Subcutaneous adipose tissue (tissue), 4 donors: ENCODE data around the gene TGM5. TPM values are rescaled to one million over a fixed set of nuclear protein-coding genes. Genes with fewer than 3 reads are reported as not detected.

ENCODE experiments used
- total RNA-seq, 4 donors: library from RNA; depleted of rRNA; stranded (reverse); fragments of >200 nt; gene quantifications; one replicate each; pipeline ENCODE4 v1.1.0, GENCODE V29; 2016
- TF ChIP-seq, protein P1 (sequence below): fragments of 450-650 bp; IDR thresholded peaks from one replicate; pipeline ENCODE4 v1.5.1; 2016; ENCODE audit warnings: low read depth, mild to moderate bottlenecking, control low read depth, antibody characterized with exemption, moderate library complexity

Gene TGM5
- total RNA-seq, 4 donors from 2014 or later = 0.22 to 4.7 (median 1.0) TPM; not detected in 1

DNA sequence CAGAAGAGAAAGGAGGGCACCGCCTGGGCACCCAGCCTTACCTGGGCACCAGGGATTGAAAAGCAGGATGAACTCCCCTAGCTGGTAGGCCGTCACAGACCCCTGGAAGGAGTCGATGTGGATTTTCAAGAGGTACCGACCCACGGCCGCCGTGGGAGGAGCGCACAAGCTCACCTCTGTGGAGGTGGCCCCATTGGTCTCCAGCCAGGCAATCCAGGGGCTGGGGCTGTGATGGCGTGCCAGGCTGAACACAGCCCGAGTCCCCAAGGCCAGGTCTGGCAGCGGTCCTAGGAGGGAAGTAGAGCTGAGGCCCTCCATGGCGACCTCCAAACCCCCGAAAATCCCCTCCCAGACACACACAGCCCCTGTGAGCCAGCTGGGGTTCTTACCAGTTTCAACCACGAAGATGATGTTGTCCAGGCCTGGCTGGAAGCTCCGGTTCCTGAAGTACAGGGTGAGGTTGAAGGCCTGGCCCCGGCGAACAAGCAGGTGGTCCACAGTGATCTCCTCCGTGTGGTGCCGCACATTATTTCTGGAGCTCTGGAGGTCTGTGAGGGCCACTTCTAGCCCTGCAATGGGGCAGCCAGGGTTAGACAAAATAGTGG is 6.6 kb downstream of the TGM5 start:
- TF ChIP-seq, protein P1, sequence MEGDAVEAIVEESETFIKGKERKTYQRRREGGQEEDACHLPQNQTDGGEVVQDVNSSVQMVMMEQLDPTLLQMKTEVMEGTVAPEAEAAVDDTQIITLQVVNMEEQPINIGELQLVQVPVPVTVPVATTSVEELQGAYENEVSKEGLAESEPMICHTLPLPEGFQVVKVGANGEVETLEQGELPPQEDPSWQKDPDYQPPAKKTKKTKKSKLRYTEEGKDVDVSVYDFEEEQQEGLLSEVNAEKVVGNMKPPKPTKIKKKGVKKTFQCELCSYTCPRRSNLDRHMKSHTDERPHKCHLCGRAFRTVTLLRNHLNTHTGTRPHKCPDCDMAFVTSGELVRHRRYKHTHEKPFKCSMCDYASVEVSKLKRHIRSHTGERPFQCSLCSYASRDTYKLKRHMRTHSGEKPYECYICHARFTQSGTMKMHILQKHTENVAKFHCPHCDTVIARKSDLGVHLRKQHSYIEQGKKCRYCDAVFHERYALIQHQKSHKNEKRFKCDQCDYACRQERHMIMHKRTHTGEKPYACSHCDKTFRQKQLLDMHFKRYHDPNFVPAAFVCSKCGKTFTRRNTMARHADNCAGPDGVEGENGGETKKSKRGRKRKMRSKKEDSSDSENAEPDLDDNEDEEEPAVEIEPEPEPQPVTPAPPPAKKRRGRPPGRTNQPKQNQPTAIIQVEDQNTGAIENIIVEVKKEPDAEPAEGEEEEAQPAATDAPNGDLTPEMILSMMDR = no peak

DNA sequence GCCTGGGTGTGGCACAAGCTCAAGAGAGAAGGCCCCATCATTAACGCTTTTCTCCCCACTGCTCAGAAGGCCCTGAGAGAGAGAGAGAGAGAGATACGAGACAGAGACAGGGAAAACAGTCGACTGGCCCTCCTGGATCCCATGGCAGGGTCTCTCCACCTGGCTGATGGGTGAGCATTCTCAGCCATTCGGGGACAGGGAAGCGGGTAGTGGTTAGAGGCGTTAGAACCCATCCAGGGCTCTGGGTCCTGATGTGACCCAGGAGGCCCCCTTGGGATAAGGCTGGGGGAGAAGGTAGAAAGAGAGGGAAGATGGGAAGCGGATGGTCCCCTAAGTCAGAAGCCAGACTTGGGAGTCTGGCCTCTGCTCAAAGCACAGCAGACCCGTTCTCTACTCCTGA is 7.9 kb downstream of the TGM5 start:
- TF ChIP-seq, protein P1 = no peak

DNA sequence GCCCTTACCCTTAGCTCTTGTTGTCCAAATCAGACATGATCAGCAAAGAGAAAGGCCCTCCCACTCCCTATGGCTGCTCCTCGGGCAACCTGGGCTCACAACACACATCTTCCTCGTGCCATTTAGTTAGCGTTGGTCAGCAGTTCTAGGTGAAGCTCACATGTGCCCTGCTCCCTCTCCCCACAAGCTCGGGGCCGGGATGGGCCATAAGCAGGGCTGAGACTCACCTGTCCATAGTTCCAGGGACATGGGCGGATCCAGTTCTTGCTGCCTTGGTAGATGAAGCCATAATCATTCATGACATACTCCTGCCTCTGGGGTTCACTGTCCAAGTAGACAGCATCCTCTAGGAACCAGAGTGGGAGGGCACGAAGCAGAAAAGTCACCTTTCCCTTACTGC is 10.4 kb downstream of the TGM5 start:
- TF ChIP-seq, protein P1 = no peak

DNA sequence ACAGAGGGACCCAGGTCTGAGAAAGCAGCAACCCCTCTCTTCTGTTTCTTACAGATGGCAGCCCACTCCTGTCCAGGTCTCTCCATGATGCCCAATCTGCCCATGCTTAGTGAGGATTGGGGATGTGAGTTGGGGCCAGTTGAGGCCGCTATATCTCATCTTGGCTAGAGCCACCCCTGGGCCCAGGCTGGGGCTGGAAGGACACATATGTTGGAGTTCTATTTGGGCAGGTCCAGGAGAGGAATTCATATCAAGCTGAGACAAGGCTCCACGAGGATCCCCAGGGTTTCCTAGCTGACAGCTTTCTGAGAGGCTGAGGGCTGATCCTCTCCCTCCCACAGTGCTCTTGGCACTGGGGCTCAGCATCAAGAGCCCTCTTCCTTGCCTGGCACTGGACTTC is 11.4 kb downstream of the TGM5 start:
- TF ChIP-seq, protein P1 = no peak

DNA sequence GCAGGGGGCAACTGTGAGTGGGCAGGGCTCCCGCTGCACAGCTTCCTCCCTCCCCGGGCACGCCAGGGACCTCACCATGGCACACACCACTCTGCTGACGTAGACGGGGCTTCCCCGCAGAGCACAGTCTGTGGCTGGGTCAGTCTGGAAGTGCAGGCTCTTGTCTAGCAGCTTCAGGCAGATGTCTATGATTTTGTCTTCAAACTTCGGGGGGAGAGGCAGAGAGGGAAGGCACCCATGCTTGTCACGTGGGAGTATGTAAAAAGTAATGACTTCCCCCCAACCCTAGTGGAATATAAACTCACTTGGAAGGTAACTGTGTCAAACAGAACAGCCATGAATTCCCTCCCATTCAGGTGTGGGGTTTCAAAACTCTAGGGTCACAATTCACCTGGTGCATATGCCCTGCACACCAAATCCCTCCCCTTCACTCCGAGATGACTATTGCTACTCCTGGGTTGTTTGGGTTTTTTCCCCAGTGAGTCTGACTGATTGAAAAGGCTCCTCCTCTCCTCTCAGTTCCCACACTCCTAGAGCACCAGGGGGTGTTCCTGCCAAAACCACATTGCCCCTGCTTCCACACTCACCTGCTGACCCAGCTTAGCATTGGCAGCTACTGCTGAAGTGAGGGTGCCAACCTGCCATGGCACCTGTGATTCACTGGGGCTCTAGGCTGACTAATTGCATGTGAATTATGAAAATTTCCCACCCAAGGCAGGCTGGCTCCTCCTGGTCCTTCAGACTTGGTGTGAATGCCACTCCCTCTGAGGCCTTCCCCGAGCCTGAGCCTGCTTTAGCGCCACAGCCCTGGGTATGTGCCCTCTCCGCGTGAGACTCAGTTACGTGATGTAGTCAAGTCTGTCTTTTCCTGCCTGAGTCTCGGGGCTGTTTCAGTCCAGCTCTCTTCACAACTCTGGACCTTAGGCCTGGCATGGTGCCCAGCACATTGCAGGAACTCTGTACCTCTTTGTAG is 13.0 kb downstream of the TGM5 start:
- TF ChIP-seq, protein P1 = no peak

DNA sequence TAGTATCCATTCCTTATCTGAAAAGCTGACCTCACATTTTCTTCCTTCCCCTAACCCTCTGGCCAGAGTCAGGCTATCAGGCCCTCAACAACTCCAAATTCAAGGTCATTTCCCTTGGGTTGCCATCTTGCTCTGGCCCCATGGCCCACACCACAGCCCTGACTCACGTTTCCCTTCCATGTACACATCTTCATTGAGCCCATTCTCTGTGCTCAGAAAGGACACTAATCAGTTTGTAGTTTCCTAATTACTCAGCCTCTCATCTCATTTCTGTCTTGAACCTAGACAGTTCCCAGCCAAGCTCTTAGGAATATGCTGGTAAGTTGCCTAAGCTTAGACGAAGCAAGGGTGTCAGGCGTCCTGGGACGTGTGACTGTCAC is 14.9 kb downstream of the TGM5 start:
- TF ChIP-seq, protein P1 = no peak

DNA sequence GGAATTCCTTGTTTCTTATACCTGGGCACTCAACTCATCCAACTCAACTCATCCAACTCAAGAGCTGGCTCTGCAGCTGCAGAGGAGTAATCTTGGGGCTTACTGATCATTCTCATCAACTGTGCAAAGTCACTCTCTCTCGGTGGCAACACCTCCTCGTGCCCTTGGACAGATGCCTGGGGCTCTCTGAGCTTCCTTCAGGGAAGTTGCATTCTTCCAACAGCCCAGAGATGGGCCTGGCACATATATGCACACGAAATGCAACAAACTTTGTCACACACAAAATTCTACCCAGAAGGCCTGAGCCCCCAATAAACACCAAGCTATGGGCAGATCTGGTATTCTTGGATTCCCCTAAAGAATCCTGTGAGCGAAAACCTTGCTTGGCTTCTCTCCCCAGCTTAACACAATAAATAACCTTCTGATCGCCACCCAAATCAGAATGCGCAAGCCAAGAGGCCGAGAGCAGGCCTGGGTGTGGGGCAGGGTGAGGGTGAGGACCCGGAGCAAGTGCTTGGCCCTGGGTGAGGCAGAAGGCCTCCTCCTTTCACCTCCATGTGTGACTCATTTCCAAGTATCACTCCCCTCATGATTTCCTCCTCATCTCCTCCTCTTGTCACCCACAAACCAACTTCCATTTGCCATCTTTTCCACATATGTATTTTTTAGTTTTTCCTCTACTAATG is 15.4 kb downstream of the TGM5 start:
- TF ChIP-seq, protein P1 = no peak
